ENCODE measurements around the gene WDR73. TPM values are rescaled to one million over a fixed set of nuclear protein-coding genes. Genes with fewer than 3 reads are reported as not detected.

The WDR73 gene
- total and polyA plus RNA-seq, 2 donors (not counting 1 experiment from before 2014, with no cell fraction given): 16.8 to 38.3 TPM

DNA sequence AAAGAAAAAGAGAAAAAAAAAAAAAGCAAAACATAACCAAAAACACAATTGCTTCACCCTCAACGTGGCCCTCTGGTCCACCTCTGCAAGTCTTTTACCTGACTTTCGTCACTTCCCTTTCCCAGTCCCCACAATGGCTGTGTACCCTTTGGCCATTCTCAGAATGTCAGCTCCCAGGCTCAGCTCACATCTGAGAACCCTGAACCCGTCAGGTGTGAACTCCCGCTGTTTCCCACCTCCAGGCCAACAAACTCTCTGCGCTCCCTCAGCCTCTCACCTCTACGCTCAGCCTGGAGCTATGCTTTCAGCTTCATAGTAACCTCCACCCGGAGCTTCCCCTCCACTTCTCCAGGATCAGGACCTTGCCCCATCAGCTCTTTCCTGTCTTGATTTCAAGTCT lies 29.7 kb downstream of the WDR73 start:
- Histone ChIP-seq H3K27ac (ENCODE audit: insufficient read depth, low read length) (no peak overlapping the region), H3K4me1 (ENCODE audit: control insufficient read depth, extremely low read depth, insufficient read depth, low read length) (no peaks in the 10 kb centered on the region), H3K36me3 (ENCODE audit: control insufficient read depth, insufficient read depth, low read length) (peaks cover 3% of the 10 kb centered on the region), H3K9ac (ENCODE audit: insufficient read depth, low read length) (no peak overlapping the region), H3K27me3 (ENCODE audit: control insufficient read depth, insufficient read depth, low read length) (no peaks in the 10 kb centered on the region), H3K79me2 (ENCODE audit: control insufficient read depth, insufficient read depth, low read length) (no peaks in the 10 kb centered on the region), H4K20me1 (ENCODE audit: control insufficient read depth, extremely low read depth, insufficient read depth, low read length) (no peaks in the 10 kb centered on the region), H3K4me2 (ENCODE audit: extremely low read depth, insufficient read depth, low read length) (no peak overlapping the region), H3K9me3 (ENCODE audit: control insufficient read depth, insufficient read depth, low read depth, low read length) (peaks cover 6% of the 10 kb centered on the region), H3K4me3 (replicated peaks in 1 of 4; ENCODE audit: control extremely low read depth in 1 of 4, insufficient read depth in 1 of 4, low read depth in 3 of 4, low read length in 4 of 4) (no peak overlapping the region), H2AFZ (ENCODE audit: low read length) (no peak overlapping the region)
- no peak for DNase-seq (ENCODE audit: low read depth in 2 of 2)
- TF ChIP-seq, protein P1, sequence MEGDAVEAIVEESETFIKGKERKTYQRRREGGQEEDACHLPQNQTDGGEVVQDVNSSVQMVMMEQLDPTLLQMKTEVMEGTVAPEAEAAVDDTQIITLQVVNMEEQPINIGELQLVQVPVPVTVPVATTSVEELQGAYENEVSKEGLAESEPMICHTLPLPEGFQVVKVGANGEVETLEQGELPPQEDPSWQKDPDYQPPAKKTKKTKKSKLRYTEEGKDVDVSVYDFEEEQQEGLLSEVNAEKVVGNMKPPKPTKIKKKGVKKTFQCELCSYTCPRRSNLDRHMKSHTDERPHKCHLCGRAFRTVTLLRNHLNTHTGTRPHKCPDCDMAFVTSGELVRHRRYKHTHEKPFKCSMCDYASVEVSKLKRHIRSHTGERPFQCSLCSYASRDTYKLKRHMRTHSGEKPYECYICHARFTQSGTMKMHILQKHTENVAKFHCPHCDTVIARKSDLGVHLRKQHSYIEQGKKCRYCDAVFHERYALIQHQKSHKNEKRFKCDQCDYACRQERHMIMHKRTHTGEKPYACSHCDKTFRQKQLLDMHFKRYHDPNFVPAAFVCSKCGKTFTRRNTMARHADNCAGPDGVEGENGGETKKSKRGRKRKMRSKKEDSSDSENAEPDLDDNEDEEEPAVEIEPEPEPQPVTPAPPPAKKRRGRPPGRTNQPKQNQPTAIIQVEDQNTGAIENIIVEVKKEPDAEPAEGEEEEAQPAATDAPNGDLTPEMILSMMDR (conservative IDR thresholded peaks at IDR 0.05 in 1 of 2, IDR thresholded peaks at IDR 0.05 in 1 of 2; ENCODE audit: low read depth in 1 of 2, low read length in 2 of 2): no peak
- no peak for TF ChIP-seq EZH2 (IDR thresholded peaks at IDR 0.05; ENCODE audit: low read length, missing control alignments)

DNA sequence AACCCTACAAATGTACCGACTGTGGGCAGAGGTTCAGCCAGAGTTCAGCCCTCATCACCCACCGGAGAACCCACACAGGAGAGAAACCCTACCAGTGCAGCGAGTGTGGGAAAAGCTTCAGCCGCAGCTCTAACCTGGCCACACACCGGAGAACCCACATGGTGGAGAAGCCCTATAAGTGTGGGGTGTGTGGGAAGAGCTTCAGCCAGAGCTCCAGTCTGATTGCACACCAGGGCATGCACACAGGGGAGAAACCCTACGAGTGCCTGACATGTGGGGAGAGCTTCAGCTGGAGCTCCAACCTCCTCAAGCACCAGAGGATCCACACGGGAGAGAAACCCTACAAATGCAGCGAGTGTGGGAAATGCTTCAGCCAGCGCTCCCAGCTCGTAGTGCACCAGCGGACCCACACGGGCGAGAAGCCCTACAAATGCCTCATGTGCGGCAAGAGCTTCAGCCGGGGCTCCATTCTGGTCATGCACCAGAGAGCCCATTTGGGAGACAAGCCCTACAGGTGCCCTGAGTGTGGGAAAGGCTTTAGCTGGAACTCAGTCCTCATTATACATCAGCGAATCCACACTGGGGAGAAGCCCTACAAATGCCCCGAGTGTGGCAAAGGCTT lies 32.6 kb downstream of the WDR73 start:
- no peaks in the 10 kb centered on the region for H3K79me2 ChIP-seq (ENCODE audit: control insufficient read depth, insufficient read depth, low read length)
- DNase-seq (ENCODE audit: low read depth in 2 of 2): no peak
- peaks cover 3% of the 10 kb centered on the region for H3K36me3 ChIP-seq (ENCODE audit: control insufficient read depth, insufficient read depth, low read length)
- H4K20me1 ChIP-seq (ENCODE audit: control insufficient read depth, extremely low read depth, insufficient read depth, low read length): no peaks in the 10 kb centered on the region
- no peak overlapping the region for H3K9ac ChIP-seq (ENCODE audit: insufficient read depth, low read length)
- H3K27me3 ChIP-seq (ENCODE audit: control insufficient read depth, insufficient read depth, low read length): no peaks in the 10 kb centered on the region
- H3K4me2 ChIP-seq (ENCODE audit: extremely low read depth, insufficient read depth, low read length): no peak overlapping the region
- peaks cover 6% of the 10 kb centered on the region for H3K9me3 ChIP-seq (ENCODE audit: control insufficient read depth, insufficient read depth, low read depth, low read length)
- H3K27ac ChIP-seq (ENCODE audit: insufficient read depth, low read length): no peak overlapping the region
- TF ChIP-seq EZH2 (IDR thresholded peaks at IDR 0.05; ENCODE audit: low read length, missing control alignments): no peak
- TF ChIP-seq, protein P1 (conservative IDR thresholded peaks at IDR 0.05 in 1 of 2, IDR thresholded peaks at IDR 0.05 in 1 of 2; ENCODE audit: low read depth in 1 of 2, low read length in 2 of 2): no peak
- H3K4me1 ChIP-seq (ENCODE audit: control insufficient read depth, extremely low read depth, insufficient read depth, low read length): no peaks in the 10 kb centered on the region
- H3K4me3 ChIP-seq (replicated peaks in 1 of 4; ENCODE audit: control extremely low read depth in 1 of 4, insufficient read depth in 1 of 4, low read depth in 3 of 4, low read length in 4 of 4): no peak overlapping the region
- H2AFZ ChIP-seq (ENCODE audit: low read length): no peak overlapping the region

DNA sequence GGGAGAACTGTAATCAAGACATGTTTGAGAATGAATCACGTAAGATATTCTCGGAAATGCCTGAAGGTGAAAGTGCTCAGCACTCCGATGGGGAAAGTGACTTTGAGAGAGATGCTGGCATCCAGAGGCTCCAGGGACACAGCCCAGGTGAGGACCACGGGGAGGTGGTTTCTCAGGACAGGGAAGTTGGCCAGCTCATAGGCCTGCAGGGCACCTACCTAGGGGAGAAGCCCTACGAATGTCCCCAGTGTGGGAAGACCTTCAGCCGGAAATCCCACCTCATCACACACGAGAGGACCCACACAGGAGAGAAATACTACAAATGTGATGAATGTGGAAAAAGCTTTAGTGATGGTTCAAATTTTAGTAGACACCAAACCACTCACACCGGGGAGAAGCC lies 33.5 kb downstream of the WDR73 start:
- Histone ChIP-seq H3K27ac (ENCODE audit: insufficient read depth, low read length) (no peak overlapping the region), H3K27me3 (ENCODE audit: control insufficient read depth, insufficient read depth, low read length) (no peaks in the 10 kb centered on the region), H4K20me1 (ENCODE audit: control insufficient read depth, extremely low read depth, insufficient read depth, low read length) (no peaks in the 10 kb centered on the region), H3K9ac (ENCODE audit: insufficient read depth, low read length) (no peak overlapping the region), H3K4me2 (ENCODE audit: extremely low read depth, insufficient read depth, low read length) (no peak overlapping the region), H3K36me3 (ENCODE audit: control insufficient read depth, insufficient read depth, low read length) (peaks cover 3% of the 10 kb centered on the region), H3K9me3 (ENCODE audit: control insufficient read depth, insufficient read depth, low read depth, low read length) (peaks cover 6% of the 10 kb centered on the region), H3K4me1 (ENCODE audit: control insufficient read depth, extremely low read depth, insufficient read depth, low read length) (no peaks in the 10 kb centered on the region), H2AFZ (ENCODE audit: low read length) (no peak overlapping the region), H3K4me3 (replicated peaks in 1 of 4; ENCODE audit: control extremely low read depth in 1 of 4, insufficient read depth in 1 of 4, low read depth in 3 of 4, low read length in 4 of 4) (no peak overlapping the region), H3K79me2 (ENCODE audit: control insufficient read depth, insufficient read depth, low read length) (no peaks in the 10 kb centered on the region)
- no peak for TF ChIP-seq EZH2 (IDR thresholded peaks at IDR 0.05; ENCODE audit: low read length, missing control alignments)
- TF ChIP-seq, protein P1 (conservative IDR thresholded peaks at IDR 0.05 in 1 of 2, IDR thresholded peaks at IDR 0.05 in 1 of 2; ENCODE audit: low read depth in 1 of 2, low read length in 2 of 2): no peak
- DNase-seq (ENCODE audit: low read depth in 2 of 2): no peak
